GM18502 (cell line): Measurements from ENCODE around the gene DPPA3.
"Not testable (repeated sequence)": the region's sequence is repeated elsewhere in the genome, so short reads cannot be mapped to it uniquely, and the experiment has no call there.

Source experiments
- ATAC-seq: cut with Tn5 transposase; IDR thresholded peaks from one replicate; pipeline ENCODE4 v1.9.1; 2021; ENCODE audit warnings: mild to moderate bottlenecking; ENCODE audit not compliant: unreplicated experiment, poor library complexity

Gene DPPA3

GRCh38 chr12:7711133-7711532 is at the start of gene DPPA3:
DPPA3 (plus strand) TSS chr12:7711433; CDS start chr12:7711571, 138 bp downstream.
- no peak for ATAC-seq

- no peak for ATAC-seq
Measured at GRCh38 chr12:7661741-7662140, 49.5 kb upstream of the DPPA3 start.

- ATAC-seq = no peak
Measured at GRCh38 chr12:7666595-7666994, 44.6 kb upstream of the DPPA3 start.

- ATAC-seq = no peak
Measured at GRCh38 chr12:7667125-7667524, 44.1 kb upstream of the DPPA3 start.

GRCh38 chr12:7668171-7668570 is 43.1 kb upstream of the DPPA3 start:
- no peak for ATAC-seq

- ATAC-seq = not testable (repeated sequence)
Measured at GRCh38 chr12:7675455-7675854, 35.8 kb upstream of the DPPA3 start.

- not testable (repeated sequence) for ATAC-seq
Measured at GRCh38 chr12:7677432-7677888, 33.8 kb upstream of the DPPA3 start.

GRCh38 chr12:7678744-7679143 is 32.5 kb upstream of the DPPA3 start:
- ATAC-seq = no peak

GRCh38 chr12:7679251-7680045 is 31.8 kb upstream of the DPPA3 start:
- no peak for ATAC-seq

GRCh38 chr12:7681535-7681934 is 29.7 kb upstream of the DPPA3 start:
- ATAC-seq = no peak

- ATAC-seq = no peak
Measured at GRCh38 chr12:7693793-7694192, 17.4 kb upstream of the DPPA3 start.

GRCh38 chr12:7694556-7695236 is 16.5 kb upstream of the DPPA3 start:
- no peak for ATAC-seq

GRCh38 chr12:7695237-7695560 is 16.0 kb upstream of the DPPA3 start:
- no peak for ATAC-seq

GRCh38 chr12:7695566-7696197 is 15.6 kb upstream of the DPPA3 start, which contains the start of gene GDF3:
GDF3 (minus strand) TSS chr12:7695775; CDS start chr12:7695728, 47 bp downstream.
- no peak for ATAC-seq

- no peak for ATAC-seq
Measured at GRCh38 chr12:7705846-7706245, 5.4 kb upstream of the DPPA3 start.

GRCh38 chr12:7709969-7710675 is 1.1 kb upstream of the DPPA3 start:
- no peak for ATAC-seq

- no peak for ATAC-seq
Measured at GRCh38 chr12:7712841-7713442, 1.7 kb downstream of the DPPA3 start.

GRCh38 chr12:7716381-7716780 is 5.1 kb downstream of the DPPA3 start:
- ATAC-seq = no peak

- ATAC-seq = no peak
Measured at GRCh38 chr12:7719946-7720730, 8.9 kb downstream of the DPPA3 start.
